Hindlimb muscle (tissue), 1 donor: Measurements from ENCODE around the gene UBE3B. TPM values are rescaled to one million over a fixed set of nuclear protein-coding genes. Genes with fewer than 3 reads are reported as not detected.
"Not testable (repeated sequence)": the region's sequence is repeated elsewhere in the genome, so short reads cannot be mapped to it uniquely, and the experiment has no call there.

Source experiments
- DNase-seq: peaks from one replicate; pipeline ENCODE4 v3.0.0-alpha.2; 2013
- polyA plus RNA-seq: library from polyadenylated mRNA; unstranded; fragments of 120-200 nt; gene quantifications from one replicate; pipeline ENCODE4 v1.2.1, GENCODE V29; 2013; ENCODE audit not compliant: insufficient read length

Gene UBE3B
- polyA plus RNA-seq, 1 donor: 25.9 TPM

- no peak for DNase-seq
Measured at GRCh38 chr12:109450980-109451379, 26.5 kb upstream of the UBE3B start.

DNA sequence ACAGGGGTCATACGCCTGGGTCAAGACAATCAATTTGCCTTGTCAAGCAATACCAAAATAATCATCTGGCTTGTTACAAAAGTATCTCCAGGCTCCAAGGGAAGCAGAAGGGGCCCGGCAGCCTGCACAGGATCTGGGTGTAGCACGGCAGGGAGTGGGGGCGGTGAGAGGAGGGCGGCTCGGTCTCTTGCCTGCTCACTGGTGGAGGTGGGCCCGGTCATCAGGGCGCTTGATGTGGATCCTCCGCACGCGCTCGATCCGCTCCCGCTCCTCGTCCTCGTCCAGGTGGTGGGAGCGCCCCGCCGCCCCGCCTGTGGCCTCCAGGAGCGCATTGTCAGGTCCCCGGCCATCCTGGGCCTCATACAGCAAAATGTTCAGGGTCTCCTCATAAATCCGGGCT, 26.0 kb upstream of the UBE3B start:
- no peak for DNase-seq

GRCh38 chr12:109452489-109452888, 24.9 kb upstream of the UBE3B start:
- no peak for DNase-seq

- no peak for DNase-seq
Measured at GRCh38 chr12:109455706-109456105, 21.7 kb upstream of the UBE3B start.

DNA sequence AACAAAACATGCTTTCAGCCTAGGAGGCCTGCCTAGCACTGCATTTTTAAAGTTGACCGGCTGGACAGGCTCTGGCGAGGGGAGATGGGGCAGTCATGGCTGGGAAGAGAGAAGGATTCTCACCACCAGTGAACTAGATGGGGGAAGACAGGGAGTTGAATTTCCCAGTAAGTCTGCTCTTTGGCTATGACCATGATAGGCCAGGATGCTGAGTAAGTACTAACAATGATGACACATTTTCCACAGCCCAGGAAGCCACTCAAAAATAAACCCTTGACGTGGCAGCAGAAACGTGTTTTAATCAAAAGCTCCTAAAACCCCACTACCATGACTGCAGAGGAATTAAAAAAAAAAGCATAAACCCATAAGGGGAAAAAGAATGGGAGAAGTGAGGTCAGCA, 19.3 kb upstream of the UBE3B start:
- DNase-seq: no peak

GRCh38 chr12:109458771-109459208, 18.6 kb upstream of the UBE3B start:
- no peak for DNase-seq

DNA sequence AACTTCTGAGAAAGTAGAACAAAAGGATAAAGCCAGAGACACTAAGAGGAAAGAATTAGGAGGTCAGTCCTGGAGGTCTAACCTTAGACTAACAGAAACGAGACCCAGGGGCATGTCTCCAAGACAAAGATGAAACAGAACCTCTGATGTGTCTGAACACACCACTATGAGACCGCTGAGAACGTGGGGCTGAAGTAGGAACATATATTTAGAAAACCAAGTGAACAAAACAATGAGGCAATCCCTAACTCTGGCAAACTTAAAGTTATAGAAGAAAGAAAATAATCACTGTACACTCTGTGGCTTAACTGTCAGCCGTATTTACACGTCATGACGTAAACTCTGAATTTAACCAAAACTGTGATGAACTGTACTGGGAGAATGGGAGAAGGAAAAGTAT, 18.2 kb upstream of the UBE3B start:
- DNase-seq: no peak

- DNase-seq: no peak
Measured at GRCh38 chr12:109460538-109460937, 16.9 kb upstream of the UBE3B start.

GRCh38 chr12:109461049-109461845, 16.2 kb upstream of the UBE3B start:
- DNase-seq: no peak

GRCh38 chr12:109461846-109462756, 15.3 kb upstream of the UBE3B start:
- peak; percentile 35 for DNase-seq

- DNase-seq: peak; percentile 55
Measured at GRCh38 chr12:109462868-109463692, 14.4 kb upstream of the UBE3B start.

DNA sequence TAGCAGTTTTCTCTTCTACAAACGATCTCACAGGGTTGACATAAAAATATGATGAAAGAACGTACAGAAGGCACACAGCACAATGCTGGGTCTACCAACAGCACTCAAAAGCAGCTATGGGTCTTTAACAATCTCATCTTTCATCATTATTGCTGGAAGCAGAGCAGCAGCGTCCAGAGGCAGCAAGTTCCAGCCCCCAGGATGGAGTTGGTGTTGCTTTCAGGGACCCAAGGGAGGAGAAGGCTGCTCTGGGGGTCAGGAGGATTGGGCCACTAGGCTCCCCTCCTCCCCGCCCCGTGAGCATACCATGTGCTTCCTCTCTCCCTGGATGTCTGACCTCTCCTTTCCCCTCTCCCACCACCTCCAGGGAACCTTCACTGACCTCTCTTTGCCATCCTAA, 13.7 kb upstream of the UBE3B start:
- no peak for DNase-seq

DNA sequence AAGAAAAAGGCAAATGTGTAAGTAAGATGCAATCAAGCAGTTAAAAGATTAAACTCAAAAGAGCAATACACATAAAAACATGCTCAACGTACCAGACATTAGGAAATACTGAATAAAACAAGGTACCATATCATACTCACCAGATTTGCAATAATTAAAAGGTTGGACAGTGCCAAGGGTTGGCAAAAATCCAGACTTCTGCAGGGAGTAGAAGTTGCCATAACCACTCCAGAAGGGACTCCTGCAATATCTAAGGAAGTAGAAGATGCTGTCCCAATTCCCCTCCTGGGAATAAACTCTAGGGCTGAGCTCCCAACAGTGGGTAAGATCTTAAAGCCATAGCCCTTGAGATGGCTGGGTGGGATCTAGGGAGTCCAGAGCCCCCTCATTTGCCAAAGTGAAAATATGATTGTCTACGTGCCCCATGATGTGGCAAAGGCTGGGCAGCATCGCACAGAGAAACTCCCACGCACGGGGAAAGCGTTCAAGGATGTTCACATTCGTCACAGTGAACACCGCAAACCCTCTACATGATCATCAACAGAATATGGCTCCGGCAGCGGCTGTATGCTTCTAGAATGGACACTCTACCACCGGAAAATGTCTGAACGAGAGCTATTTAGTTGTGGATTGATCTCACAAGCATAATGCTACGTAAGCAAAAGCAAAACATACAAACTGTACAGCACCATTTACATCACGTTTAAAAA, 12.6 kb upstream of the UBE3B start:
- DNase-seq: no peak

DNA sequence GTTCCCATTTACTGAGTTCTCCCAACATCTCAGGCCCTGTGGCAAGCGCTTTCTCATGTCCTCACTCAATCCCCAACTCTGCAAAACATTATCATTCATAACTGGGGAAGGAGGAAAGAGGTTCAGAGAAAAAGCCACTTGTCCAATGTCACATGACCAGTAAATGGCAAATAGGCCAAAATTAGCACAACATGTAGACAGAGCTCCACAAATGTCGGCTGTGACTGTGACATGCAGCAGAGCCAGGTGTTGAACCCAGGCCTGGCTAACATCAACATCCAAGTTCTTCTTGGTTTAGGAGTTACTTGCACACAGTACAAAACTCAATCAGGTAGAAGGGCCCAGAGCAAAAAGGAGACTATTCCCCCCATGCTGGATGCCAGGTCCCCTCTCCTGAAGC, 11.1 kb upstream of the UBE3B start:
- no peak for DNase-seq

- no peak for DNase-seq
Measured at GRCh38 chr12:109466821-109467220, 10.6 kb upstream of the UBE3B start.

DNA sequence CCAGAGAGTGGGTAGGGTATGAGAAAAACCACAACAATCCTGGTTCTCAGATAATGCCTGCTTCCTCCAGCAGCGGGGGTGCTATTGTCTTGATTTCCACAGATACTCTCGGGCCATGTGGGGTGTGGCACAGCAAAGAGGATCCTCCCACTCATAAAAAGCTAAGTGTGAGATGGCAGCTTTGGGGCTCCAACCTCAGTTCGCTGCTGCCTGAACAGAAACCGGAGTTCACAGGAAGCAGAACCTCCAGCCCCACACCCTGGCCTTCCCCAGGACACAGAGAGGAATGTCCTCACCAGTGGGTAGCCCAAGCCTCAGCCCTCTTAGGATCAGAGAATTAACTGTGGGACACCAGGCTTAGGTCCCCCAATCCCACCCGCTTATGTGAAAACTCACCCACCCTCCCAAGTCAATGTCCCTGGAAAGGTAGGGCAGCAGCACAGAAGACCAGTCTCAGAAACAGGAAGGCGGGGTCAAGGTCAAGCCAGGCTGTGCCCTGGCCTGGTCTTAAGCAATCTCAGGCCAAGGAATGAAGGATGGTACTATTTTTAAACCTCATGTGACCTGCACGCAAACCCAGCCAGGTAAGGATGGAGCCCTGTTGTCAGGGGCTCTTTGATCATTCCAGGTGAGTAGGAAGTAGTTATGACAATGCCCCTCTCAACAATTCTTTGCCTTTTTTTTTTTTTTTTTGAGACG, 9.3 kb upstream of the UBE3B start:
- no peak for DNase-seq

- DNase-seq: no peak
Measured at GRCh38 chr12:109469517-109469916, 7.9 kb upstream of the UBE3B start.

- DNase-seq: no peak
Measured at GRCh38 chr12:109473006-109473405, 4.4 kb upstream of the UBE3B start.

DNA sequence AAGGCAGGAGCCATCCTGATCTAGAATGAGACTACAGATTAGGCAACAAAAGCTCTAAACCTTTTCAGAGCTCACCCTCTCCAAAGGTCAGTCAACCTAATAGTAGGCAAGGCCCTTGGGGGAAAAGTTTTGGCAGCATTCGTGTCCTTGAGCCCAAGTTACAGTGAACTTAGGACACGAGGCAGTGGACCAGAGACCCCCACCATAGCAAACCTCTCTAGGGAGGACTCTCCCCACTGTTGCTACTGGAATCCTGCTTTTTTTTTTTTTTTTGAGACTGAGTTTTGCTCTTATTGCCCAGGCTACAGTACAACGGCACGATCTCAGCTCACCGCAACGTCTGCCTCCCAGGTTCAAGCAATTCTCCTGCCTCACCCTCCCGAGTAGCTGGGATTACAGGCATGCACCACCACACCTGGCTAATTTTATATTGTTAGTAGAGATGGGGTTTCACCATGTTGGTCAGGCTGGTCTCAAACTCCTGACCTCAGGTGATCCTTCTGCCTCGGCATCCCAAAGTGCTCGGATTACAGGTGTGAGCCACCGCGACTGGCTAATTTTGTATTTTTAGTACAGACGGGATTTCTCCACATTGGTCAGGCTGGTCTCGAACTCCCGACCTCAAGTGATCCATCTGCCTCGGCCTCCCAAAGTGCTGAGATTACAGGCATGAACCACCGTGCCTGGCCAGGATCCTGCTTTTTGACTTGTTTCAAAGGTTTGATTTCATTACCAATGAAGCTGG, 3.7 kb upstream of the UBE3B start:
- not testable (repeated sequence) for DNase-seq

- DNase-seq: no peak
Measured at GRCh38 chr12:109475121-109475520, 2.3 kb upstream of the UBE3B start.
